Inflammatory macrophage (primary cell): ENCODE results near the gene SERPIND1.
A peak's percentile ranks its signal among the peaks of the same experiment; 100 is the strongest.
"Not testable (repeated sequence)": the region's sequence is repeated elsewhere in the genome, so short reads cannot be mapped to it uniquely, and the experiment has no call there.

Experiments
- DNase-seq, 2 donors: peaks; one replicate each; pipeline ENCODE4 v3.0.0-alpha.2; 2020 to 2022
- total RNA-seq, 18 experiments: gene quantifications; one replicate each; lab custom pipeline; 2026; ENCODE audit warnings: mixed read lengths in 6 of 18, inconsistent platforms in 2 of 18; lab: John Stamatoyannopoulos, UW

Gene SERPIND1, protein sequence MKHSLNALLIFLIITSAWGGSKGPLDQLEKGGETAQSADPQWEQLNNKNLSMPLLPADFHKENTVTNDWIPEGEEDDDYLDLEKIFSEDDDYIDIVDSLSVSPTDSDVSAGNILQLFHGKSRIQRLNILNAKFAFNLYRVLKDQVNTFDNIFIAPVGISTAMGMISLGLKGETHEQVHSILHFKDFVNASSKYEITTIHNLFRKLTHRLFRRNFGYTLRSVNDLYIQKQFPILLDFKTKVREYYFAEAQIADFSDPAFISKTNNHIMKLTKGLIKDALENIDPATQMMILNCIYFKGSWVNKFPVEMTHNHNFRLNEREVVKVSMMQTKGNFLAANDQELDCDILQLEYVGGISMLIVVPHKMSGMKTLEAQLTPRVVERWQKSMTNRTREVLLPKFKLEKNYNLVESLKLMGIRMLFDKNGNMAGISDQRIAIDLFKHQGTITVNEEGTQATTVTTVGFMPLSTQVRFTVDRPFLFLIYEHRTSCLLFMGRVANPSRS
- total RNA-seq: 0 to 0.07 (median 0) reads per million in 18 experiments

- DNase-seq: no peak
These were observed at the start of gene SERPIND1 for GRCh38 chr22:20773793-20774212. SERPIND1 (plus strand) TSS chr22:20774113; CDS start chr22:20779313, 5,200 bp downstream.

GRCh38 chr22:20724676-20725454 is 49.0 kb upstream of the SERPIND1 start:
- no peak for DNase-seq

GRCh38 chr22:20725987-20726558 is 47.8 kb upstream of the SERPIND1 start:
- no peak for DNase-seq

DNA sequence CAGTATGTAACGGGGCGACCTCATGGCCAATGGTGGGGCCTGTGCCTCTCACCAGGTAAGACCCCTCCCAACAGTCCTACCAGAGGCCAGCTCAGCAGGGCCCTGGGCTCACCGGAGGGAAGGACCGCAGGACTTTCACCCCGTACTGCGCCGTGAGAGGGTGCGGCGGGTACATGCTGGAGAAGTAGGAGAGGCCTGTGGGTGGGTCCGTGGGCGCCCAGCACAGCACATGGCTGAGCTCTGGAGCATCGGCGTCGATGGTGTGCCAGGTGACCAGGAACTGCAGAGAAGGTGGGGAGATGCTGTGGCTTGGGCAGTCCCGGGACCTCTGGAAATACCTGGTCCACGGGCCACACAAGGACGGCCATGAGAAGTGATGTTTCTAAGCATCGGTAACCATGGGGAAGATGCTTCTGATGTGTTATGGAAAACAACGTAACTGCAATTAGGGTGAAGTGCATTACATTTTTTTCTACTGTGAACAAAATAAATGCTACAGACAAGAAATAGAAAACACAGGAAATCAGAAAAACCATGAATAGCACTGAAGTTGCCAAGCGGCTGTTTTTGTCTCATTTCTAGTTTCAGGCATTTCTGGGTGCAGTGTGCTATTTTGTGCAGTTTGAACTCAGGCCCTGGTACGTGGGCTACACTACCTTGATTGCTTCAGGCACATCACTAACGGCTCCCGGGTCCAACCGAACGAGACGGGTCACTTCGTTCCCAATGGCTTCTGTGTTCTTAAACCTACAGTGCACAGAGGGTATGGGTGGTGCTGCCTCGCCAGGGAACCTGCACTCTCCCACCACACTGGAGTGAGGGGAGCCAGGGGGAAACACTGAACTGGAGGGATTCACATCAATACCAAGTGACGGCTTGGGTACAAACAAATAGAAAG is 46.5 kb upstream of the SERPIND1 start:
- no peak for DNase-seq

DNA sequence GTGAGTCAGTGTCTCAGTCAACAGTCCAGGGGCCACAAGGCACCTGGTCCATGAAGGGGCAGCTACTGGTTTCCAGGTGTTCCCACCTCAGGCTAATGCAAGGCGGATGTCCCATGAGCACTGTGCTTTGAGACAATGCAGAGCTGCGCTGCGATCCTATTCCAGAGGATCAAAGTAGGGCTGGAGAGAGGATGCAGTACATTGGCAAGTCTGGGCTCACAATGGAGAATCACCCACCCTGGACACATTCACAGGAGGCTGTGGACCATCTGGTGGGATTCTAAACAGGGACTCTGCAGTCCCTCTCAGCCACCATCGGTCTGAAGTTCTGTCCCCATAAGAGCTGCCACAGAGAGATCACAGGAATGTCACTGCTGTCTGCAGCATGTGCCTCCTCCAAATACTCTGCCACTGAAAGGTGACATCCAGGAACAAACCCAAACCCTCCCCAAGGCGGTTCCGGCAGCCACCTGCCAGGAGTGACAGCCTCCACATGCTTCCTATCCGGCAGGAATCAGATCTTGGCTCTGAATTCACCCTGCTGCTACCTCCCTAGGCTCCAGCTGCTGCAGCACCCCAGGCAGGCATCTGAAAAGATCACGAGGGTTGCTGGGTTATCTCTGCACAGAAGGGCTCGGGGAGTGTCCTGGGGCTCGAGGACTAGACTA is 45.3 kb upstream of the SERPIND1 start:
- DNase-seq: no peak

DNA sequence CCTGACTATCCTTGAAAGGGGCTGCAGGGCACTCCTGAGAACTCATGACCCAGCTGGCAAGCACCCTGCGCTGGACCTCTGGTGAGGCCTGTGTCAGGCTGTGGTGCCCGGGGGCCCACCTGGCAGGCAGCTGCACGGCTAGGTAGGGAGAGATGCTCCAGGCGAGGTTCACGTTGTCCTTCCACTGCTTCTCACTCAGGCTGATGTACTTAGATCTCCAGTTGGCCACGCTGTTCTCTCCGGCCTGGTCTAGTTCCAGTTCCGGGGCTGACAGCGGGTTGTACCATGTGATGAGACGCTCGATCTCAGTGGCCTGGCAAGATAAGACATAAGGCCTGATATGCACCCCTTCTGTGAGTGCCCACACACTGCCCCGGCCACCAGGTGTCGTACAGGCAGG is 44.7 kb upstream of the SERPIND1 start:
- DNase-seq: no peak

GRCh38 chr22:20732431-20732830 is 41.5 kb upstream of the SERPIND1 start:
- DNase-seq: not testable (repeated sequence)

DNA sequence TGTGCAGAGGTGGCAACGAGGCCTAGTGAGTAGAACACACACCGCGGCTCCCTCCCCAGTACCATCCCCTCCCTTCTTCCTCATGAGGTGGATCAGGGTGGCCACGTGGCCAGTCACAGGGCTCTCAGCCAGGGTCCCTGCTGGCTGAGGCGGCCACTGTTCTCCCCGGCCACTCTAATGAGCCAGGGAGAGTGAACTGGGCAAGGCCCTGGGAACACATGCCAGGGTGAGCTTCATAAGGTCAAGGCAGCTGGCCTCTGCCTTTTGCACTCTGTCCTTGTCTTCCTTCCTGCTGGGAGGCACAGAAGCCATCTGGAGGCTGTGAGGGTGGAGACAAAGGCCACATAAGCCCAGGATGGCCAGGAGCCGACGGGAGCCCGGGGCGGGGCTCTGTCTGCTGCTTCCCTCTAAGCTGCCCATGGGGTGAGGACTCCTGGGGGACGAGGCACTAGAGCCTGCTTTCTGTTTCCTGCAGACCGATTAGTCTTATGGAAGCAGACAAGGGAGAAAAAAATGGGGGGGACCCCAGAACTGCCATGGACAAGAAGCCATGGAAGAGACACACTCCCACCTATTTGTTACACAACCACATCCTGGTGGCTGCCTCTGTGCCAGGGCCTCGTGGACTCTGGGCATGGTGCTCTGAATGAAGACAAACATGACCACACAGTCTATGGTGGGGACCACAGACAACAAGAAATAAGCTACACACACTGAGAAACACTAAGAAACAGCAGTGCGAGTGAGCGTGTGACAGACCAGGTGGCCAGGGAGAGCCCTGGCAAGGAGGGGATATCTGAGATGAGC is 38.4 kb upstream of the SERPIND1 start:
- not testable (repeated sequence) for DNase-seq

DNA sequence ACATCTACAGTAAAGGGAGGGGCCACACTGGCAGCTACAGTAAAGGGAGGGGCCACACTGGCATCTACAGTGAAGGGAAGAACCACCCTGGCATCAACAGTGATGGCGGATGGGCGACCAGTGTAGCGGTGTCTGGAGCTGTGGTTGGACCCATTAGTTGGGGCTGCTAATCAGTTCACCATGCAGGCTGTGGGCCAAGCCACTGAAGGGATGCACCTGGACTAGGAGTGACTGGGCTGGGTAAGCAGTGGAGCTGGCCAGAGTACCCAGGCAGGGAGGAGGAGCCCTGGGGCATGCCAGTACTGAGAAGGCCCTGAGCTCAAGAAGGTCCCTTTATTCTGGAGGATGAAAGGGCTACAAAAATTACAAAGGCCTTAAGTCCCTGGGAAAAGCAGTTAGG is 37.0 kb upstream of the SERPIND1 start:
- DNase-seq: not testable (repeated sequence)

- peak; percentile 73 to 75 for DNase-seq
These were observed 35.4 kb upstream of the SERPIND1 start for GRCh38 chr22:20738394-20739089.

- no peak for DNase-seq
These were observed 33.5 kb upstream of the SERPIND1 start for GRCh38 chr22:20740222-20740951.

DNA sequence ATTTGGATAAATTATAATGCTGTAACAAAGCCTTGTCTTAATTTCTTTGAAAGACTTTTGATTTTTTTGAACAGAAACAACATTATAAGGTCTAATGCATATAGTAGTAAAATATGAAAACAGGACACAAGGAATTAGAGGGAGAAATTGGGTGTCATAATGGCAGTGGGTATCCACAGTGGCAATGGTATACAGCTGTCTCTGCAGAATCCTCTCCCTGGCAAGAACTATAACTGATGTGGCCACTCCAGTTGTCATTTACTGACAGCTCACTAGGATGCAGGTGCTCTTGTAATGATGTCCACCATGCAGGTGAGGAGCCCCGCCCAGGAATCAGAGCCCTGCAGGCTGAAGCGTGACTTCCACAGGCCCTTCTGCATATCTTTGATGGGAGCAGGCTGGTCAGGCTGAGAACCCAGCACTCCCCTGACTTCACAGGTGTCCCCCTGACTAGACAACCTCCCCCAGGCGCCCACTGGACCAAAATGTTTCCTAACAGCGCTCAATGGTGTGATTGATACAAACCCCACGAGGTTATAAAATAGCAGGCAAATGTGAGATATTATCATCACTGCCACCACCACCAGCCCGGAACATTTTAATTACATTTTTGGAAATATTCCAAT is 32.8 kb upstream of the SERPIND1 start:
- DNase-seq: no peak

- DNase-seq: peak; percentile 27 to 35
These were observed 32.0 kb upstream of the SERPIND1 start for GRCh38 chr22:20741634-20742581.

DNA sequence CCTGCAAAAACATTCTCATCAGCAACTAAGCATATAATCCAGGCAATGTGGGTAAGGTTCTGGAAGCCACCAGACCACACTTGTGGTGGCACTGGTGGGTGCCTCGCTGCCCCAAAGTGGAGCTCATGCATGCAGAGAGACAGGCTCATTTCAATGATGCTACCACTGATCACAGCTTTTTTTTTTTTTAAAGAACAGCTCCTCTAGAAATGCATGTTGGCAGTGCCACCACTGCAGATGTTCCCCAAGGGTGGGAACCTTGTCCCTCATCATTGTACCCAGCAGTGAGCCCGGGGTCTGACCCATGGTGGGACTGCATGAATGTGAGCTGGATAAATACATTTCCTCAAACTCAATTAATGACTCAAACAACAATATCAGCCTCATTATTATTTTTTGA is 31.1 kb upstream of the SERPIND1 start:
- no peak for DNase-seq

- DNase-seq: no peak
These were observed 29.5 kb upstream of the SERPIND1 start for GRCh38 chr22:20744456-20744855.

DNA sequence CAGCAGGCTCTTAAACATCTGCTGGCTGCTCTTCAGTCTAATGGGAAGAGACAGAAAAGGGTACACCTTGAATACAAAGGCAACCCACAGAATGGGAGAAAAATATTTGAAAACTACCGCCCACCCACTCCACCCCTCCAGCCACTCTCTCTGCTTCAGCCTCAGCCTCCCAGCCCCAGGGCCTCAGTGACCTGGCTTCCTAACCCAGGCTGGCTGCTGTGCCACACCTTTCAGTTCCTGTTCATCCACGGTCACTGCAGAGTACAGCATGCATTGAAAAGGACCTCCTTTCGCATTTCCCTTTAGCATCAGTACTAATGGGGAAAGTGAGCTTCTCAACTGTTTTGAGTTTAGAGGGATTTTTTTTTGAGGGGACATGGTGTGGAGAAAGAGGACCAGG is 28.8 kb upstream of the SERPIND1 start:
- no peak for DNase-seq

- no peak for DNase-seq
These were observed 27.3 kb upstream of the SERPIND1 start for GRCh38 chr22:20746431-20747189.
